ENCODE results near the gene CCL7.

CCL7 gene

DNA sequence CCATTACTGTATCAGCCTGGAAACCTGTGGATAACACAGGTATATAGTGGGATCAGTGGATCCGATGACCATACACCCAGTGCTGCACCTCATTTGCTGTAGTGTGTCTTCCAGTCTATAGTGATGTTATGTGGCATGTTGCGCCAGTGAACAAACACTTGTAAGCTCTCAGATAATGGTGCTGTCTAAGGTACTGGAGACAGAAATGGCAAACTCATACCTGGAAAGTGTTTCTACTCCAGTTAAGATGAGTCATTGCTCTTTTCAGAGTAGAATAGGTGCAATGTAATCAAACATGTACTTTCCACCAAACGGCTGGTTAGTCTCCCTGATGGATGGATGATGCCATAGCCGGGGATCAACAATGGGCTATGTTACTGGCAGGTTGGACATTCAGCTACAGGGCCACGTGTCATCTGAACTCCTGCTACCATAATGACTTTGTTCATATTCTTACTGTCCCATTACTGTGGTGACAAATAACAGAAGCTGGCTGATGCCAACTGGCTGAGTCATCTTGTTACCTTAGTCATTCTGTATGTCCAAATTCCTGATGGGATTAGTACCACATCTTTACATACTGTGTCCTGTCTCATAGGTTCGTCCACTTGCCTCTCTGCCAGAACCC lies 21.8 kb downstream of the CCL7 start:
- peak; percentile 12 for DNase-seq

DNA sequence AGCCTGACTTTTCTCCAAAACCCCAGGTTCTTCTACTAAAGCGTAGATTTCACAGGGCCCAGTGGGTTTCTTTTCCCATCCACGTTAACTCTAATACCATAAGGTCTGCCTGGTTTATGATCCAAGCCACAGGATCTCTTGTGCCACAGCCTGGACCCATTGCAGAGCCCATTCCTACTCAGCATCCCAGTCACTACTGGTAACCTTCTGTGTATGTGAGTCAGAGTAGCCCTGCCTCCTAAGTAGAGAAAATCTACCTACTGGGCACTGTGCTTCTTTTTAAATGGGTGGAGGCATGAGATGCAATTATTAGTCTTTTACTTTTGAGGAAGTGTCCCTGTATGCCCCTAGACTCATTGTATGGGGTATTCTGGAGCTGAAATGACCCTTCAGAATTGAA lies 29.0 kb downstream of the CCL7 start:
- no peak for DNase-seq

DNA sequence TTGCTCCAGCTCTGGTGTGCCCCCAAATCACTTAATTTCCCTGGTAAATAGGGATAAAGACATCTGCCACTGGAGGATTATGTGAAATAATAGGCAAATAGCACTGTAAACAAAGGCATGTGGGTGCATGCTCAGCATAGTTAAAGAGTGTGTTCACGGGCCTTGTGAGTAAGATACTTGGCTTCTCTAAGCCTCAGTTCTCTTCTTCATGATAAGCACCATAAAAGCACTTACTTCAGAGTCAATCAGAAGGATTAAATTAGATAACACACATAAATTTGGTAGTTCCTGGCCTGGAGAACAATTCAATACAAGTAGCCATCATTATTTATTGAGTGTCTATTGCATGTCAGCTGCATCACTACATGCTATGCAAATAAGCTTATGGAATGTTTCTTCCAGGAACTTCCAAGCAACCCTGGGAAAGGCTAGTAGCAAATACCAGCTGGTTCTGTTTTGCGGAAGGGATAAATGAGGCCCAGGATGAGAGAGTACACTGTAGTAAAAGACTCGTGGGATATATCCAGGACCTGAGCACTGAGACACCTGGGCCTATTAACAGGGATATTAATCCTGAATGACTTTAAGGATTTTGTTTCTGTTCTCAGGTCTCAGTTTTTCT lies 30.0 kb downstream of the CCL7 start:
- DNase-seq, result peak; percentile 33

DNA sequence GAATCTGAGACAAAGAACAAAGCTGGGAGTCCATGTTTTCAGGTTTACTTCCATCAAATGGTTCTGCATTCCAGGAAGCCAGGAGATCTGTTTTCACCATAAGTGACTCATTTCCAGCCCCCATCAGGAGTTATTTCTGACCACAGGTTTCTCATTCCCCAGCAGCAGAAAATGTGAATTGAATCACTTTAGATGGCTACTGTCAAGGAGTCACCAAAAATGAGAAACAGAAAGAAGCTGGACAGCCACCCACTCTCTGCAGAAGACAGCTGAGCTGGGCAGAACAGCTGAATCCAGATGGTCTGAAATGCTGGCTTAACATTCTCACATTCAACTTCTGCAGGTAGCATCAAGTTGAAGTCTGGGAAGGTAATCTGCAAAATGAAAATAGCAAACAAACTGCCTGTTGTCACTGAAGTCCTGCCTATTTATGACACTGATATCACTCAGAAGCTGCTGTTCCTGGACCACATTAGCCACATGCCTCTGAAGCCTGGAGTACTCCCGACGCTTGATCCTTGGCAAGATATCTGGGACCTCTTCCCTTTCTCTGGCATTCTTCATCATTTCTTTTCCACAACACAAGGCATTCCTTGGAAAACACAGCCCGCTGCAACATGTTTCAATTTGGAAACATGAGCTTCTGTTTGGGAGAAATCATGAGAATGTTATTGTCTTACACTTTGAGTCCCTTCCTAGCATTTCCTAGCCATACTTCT lies 30.8 kb downstream of the CCL7 start:
- DNase-seq, result peak; percentile 59

DNA sequence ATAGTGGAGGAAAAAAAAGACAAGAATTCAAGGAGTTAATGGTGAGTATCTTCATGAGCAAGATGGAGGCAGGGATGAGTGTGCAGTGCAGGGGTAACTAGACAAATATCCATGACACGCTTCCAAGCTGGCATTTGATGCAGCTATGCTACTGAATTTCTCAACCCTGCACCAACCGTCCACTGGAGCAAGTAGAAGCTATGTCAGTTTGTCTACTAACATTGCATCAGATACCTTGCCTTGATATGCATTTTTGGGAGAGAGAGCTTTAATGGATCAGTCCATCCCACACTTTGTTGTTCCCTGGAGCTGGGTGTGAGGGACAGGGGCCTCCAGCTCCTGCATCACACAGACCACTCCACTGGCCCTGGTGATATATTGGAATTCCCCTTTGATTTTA lies 32.0 kb downstream of the CCL7 start:
- DNase-seq, result no peak

DNA sequence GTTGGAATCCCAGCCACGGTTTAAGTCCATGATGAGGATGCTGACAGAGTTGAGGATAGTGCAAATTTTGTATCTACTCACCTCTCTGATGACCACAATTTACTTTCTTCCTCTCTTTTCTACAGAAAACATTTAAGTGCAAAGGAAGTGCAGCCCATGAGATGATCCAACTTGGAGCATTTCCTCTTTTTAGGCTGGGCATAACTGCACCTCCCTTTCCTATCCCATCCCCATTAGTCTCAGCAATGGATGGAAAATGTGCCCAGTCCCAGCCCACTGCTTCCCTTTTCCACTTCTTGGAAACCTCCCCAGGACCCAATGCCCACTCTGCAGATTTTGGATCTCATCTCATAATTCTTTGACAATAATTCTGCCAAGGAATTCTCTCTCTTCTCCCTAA lies 32.6 kb downstream of the CCL7 start:
- DNase-seq, result no peak

DNA sequence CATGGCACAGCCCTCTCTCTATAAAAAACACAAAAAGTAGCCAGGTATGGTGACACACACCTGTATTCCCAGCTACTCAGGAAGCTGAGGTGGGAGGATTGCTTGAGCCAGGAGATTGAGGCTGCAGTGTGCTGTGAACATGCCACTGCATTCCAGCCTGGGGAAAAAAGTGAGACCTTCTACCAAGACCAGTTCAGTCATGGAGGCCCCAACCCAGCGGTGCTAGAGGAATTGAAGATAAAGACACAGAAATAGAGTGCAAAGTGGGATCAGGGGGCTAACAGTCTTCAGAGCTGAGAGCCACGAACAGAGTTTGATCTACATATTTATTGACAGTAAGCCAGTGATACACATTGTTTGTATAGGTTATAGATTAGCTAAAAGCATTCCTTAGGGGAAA lies 33.6 kb downstream of the CCL7 start:
- no peak for DNase-seq

DNA sequence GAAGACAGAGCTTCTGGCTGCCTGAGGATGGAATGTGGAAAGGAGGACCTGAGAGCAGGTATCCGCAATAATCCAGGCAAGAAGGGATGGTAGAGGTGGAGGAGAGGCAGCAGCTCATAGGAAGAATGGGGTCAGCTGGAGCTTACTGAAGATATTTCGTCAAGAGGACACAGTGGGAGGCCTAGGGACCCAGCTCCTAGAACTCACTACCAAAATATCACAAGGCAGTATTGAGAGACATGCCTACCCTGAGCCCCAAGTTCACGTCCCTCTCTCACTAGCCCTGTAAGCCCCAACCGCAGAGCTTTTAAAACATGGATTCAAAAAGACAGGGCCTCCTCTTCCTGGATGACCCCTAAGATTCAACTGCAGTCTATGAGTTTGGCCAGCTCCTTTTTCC lies 35.0 kb downstream of the CCL7 start:
- DNase-seq, result no peak

DNA sequence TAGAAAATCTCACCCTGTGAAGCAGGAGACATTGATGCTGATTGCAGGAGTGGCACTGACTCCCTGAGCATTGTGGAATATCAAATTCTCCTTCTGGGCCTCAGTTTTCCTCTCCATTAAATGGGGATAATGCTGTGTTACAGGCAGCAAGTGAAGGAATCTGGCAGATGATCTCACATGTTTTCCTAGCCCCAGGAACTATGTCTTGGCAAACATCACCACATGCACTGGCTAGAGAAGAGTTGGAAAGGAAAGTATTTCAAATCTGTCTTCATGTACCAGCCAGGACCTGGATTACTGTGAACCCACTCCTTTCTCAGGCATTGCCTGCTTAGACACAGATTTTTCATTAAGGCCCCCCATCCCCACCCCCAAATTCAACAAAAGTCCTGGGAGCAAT lies 35.6 kb downstream of the CCL7 start:
- peak; percentile 6 for DNase-seq

DNA sequence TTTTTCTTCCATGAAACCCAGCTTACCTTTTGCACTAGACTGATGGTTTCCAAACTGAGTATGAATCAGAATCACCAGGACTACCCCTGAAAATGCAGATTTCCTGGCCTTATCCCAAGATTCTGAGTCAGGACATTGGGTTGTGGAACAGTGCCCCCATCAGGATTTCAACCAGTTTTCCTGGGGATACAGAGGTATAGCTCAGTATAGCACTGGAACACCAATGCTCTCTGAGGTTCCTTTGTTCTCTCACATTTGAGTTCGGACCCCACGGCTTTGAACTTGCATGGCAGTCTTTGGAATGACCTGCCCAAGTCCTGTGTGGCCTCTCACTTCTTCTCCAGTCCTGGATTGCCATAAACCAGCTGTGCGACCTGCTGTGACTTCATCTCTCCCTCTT lies 36.4 kb downstream of the CCL7 start:
- peak; percentile 59 for DNase-seq

DNA sequence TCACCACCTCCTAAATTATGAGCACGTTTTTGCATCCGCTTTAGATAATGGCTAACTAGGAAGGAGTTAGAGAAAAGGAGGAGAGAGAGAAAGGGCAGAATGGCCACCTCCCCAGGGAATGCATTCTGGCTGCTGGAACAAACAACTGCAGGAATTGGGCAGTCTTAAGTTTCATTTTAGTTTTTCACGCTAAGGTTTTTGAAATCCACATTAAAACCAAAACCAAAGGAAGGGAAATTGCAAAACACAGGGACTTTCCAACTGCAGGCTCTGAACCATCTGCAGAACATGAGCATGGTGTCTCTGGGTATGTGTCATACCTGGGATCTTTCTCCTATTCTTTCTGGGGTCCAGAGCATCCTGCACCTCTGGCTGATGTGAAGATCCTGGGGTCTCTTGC lies 37.1 kb downstream of the CCL7 start:
- DNase-seq, result no peak

DNA sequence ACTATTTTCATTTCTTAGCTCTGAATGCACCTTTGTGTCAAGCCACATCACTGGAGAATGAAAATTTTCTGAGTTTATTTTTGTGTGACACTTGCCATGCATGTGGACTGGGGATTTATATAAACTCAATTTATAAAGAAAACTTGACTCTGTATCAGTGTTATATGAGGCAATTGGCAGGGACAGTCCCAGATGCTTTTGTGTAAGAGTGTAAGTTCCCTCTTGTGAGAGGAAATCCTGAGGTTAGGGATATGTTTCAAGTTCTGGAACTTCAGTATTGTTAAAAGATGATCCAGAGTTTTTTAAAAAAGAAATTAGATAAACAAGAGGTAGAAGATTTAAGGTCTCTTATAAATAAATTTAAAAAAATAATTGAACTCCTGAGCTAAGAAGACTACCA lies 38.4 kb downstream of the CCL7 start:
- no peak for DNase-seq

DNA sequence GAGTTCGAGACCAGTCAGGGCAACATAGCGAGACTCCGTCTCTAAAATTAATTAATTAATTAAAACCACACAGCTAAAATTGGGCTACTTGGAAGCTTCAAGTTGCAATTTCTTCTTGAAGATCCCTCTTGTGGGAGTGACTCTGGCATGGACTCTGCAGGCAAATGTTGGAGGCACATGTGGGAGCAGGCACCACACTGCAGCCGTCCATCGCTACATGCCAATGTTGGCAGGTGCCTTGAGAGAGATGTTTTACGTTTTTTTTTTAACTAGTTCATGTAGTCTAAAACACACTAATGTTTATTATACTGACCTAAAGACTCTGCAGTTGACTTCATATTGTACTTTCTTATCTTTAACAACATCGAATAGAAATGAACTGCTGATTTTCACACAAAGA lies 41.3 kb downstream of the CCL7 start:
- no peak for DNase-seq

DNA sequence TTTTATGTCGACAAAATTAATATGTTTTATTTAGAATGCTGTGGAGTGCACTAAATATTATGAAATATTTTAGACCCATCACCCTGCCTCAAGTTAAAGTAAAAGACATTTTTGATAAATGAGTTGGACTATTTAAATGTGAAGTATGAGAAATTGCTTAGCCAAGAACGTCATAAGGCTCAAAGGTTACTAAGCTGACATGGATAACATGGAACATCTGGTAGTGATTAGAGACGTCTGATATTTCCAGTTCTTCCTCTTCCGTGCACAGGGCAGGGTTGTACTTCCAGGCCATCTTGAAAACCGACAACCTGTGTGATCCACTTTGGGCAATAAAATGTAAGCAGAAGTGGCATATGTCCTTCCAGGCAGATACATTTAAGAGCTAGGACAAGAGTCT lies 42.1 kb downstream of the CCL7 start:
- DNase-seq, result no peak

DNA sequence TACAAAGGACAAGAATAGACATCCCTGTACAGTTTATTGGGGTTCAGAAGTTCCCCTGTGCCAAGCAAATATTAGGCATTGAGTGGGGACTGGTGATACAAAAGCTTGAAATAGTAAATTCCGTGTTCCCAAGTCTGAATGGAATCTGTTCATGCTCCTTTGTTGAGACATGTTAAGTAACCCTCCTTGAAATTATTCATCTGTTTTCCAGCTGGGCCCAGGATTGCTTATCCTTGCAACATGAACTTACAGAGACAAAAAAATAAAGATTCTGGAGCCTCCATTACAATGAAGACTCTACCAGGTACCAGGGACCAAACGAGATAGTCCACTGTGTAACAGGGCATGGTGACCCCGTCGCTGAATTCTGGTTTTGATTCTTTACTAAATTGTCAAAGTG lies 43.1 kb downstream of the CCL7 start:
- no peak for DNase-seq

DNA sequence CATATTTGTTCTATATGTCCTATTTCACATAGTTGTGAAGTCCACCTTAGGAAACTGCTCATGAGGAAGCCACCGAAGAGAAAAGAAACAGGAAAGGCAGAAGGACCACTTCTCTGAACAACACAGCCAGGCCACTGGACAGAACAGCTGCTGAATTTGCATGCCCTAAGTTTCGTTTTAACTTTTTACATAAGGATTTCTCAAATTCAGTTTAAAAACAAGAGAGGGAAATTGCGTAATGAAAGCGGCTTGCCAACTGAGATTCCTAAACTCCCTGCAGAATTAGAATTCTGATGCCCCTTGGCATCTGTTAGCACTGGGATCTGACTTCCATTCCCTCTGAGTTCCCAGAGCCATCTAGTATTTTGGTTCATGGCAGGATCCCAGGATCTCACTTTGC lies 44.3 kb downstream of the CCL7 start:
- DNase-seq, result no peak

DNA sequence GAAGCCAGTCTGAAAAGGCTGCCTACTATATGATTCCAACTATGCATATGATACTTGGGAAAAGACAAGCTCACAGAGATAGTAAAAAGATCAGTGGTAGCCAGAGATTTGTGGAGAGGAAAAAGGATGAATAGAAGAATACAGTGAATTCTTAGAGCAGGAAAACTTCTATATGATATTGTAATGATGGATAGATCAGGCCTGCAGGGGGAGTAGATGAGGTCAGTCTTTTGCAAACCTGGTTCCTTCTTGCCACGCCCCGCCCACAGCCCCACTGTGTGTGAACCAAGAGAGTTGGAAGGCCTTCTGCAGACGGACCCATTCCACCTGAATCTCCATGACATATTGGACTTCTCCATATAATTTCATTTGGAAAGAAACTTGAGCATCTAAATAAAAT lies 48.5 kb downstream of the CCL7 start:
- no peak for DNase-seq

DNA sequence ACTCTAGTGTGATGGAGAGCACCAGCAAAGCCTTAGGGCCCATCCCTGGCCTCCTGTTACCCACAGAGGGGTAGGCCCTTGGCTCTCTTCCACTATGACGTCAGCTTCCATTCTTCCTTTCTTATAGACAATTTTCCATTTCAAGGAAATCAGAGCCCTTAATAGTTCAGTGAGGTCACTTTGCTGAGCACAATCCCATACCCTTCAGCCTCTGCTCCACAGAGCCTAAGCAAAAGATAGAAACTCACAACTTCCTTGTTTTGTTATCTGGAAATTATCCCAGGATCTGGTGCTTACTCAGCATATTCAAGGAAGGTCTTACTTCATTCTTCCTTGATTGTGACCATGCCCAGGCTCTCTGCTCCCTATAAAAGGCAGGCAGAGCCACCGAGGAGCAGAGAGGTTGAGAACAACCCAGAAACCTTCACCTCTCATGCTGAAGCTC lies 49.0 kb downstream of the CCL7 start, which contains the start of gene CCL8:
Gene CCL8, plus strand, starts transcription at position 397 of the 445 bp plus-strand sequence. CDS start 67 bp downstream, outside the sequence.
- DNase-seq, result no peak
